Right atrium auricular region (tissue), 2 donors: Measurements from ENCODE around the gene METTL25B. TPM values are rescaled to one million over a fixed set of nuclear protein-coding genes. Genes with fewer than 3 reads are reported as not detected.

ENCODE experiments used
- DNase-seq: peaks from one replicate; pipeline ENCODE4 v3.0.0-alpha.2; 2019; ENCODE audit warnings: low spot score
- H3K27ac ChIP-seq, 2 donors: fragments of 200-600 bp; sonication (generic); 1 replicate in 1 of 2; 2 replicates in 1 of 2; pipeline ENCODE4 v1.5.1; 2016 to 2019
- H3K27me3 ChIP-seq, 2 donors: fragments of 200-600 bp; sonication (generic); one replicate each; pipeline versions ENCODE4 v1.5.1 to v1.6.0; 2017 to 2019
- H3K36me3 ChIP-seq: fragments of 200-600 bp; sonication (generic); one replicate; pipeline ENCODE4 v1.5.1; 2016
- H3K4me1 ChIP-seq, 2 donors: fragments of 200-600 bp; sonication (generic); one replicate each; pipeline versions ENCODE4 v1.5.1 to v1.6.0; 2017 to 2019
- H3K4me3 ChIP-seq, 2 donors: fragments of 200-600 bp; sonication (generic); 1 replicate in 1 of 2; 2 replicates in 1 of 2; pipeline ENCODE4 v1.5.1; 2017 to 2019; ENCODE audit warnings: mild to moderate bottlenecking in 1 of 2, moderate library complexity in 1 of 2
- H3K9me3 ChIP-seq, 2 donors: fragments of 200-600 bp; sonication (generic); one replicate each; pipeline ENCODE4 v1.5.1; 2019
- CTCF ChIP-seq, 2 donors: fragments of 200-600 bp; sonication (generic); IDR thresholded peaks; one replicate each; pipeline ENCODE4 v1.5.1; 2019; ENCODE audit warnings: antibody characterized with exemption in 2 of 2
- total RNA-seq, 2 donors: library from RNA; depleted of rRNA; stranded (reverse); fragments of >200 nt; gene quantifications; one replicate each; pipeline ENCODE4 v1.1.0, GENCODE V29; 2016

The METTL25B gene
- total RNA-seq, 2 donors from 2014 or later = 7.4 to 15.6 TPM

- no peak overlapping the region for H3K4me3 ChIP-seq
- H3K27me3 ChIP-seq = no peaks in the 10 kb centered on the region
- H3K9me3 ChIP-seq = no peaks in the 10 kb centered on the region
- H3K27ac ChIP-seq = no peak overlapping the region
- no peak for DNase-seq
- TF ChIP-seq CTCF (IDR thresholded peaks at IDR 0.05) = no peak
- H3K36me3 ChIP-seq = no peaks in the 10 kb centered on the region
- peaks cover 0 to 35% of the 10 kb centered on the region in 2 donors for H3K4me1 ChIP-seq
These were observed 49.3 kb downstream of the METTL25B start for GRCh38 chr1:156777573-156777972.

- H3K36me3 ChIP-seq = peaks cover 23% of the 10 kb centered on the region
These were observed 53.4 kb downstream of the METTL25B start for GRCh38 chr1:156781585-156782186.

GRCh38 chr1:156785458-156785857, 57.2 kb downstream of the METTL25B start:
- no peak for TF ChIP-seq CTCF (IDR thresholded peaks at IDR 0.05)
- H3K27ac ChIP-seq = no peak overlapping the region
- no peak for DNase-seq
- no peaks in the 10 kb centered on the region for H3K9me3 ChIP-seq
- H3K4me1 ChIP-seq = no peaks in the 10 kb centered on the region
- H3K27me3 ChIP-seq = no peaks in the 10 kb centered on the region
- H3K36me3 ChIP-seq = peaks cover 40% of the 10 kb centered on the region
- no peak overlapping the region for H3K4me3 ChIP-seq

More at GRCh38 chr1:156781585-156782186, 53.4 kb downstream of the METTL25B start:
- no peak for TF ChIP-seq CTCF (IDR thresholded peaks at IDR 0.05)
- Histone ChIP-seq H3K27ac (no peak overlapping the region), H3K4me1 (peaks cover 0 to 15% of the 10 kb centered on the region in 2 donors), H3K4me3 (no peak overlapping the region), H3K9me3 (no peaks in the 10 kb centered on the region), H3K27me3 (no peaks in the 10 kb centered on the region)
- no peak for DNase-seq

Other genes with a start within 250 kb of the METTL25B start
- gene MEF2D, start 227.7 kb upstream of the METTL25B start, total RNA-seq = 100 to 1,000 TPM in 1 of 2 donors, 10 to 100 TPM in 1; 80.1 to 104 TPM
- 1 to 10 TPM in 1 of 2 donors, not detected in 1; 1.0 TPM for gene IQGAP3, start 155.9 kb upstream of the METTL25B start, total RNA-seq
- not detected for gene TTC24, start 148.7 kb upstream of the METTL25B start, total RNA-seq
- gene NAXE, start 136.7 kb upstream of the METTL25B start, total RNA-seq = 10 to 100 TPM; 85.3 to 96.3 TPM
- gene GPATCH4, start 127.0 kb upstream of the METTL25B start, total RNA-seq = 10 to 100 TPM; 12.7 to 14.3 TPM
- gene HAPLN2, start 109.1 kb upstream of the METTL25B start, total RNA-seq = 1 to 10 TPM; 1.2 to 1.8 TPM
- gene BCAN, start 86.4 kb upstream of the METTL25B start, total RNA-seq = not detected
- 100 to 1,000 TPM; 134 to 173 TPM for gene NES, start 51.1 kb upstream of the METTL25B start, total RNA-seq
- gene CRABP2, start 22.9 kb upstream of the METTL25B start, total RNA-seq = 1 to 10 TPM in 1 of 2 donors, under 1 TPM in 1; 0.67 to 2.5 TPM
- 10 to 100 TPM; 13.6 to 18.0 TPM for gene ISG20L2, start 297 bp downstream of the METTL25B start, total RNA-seq
- 10 to 100 TPM; 45.8 to 50.5 TPM for gene MRPL24, start 12.6 kb downstream of the METTL25B start, total RNA-seq
- 100 to 1,000 TPM; 110 to 137 TPM for gene HDGF, start 23.2 kb downstream of the METTL25B start, total RNA-seq
- gene PRCC, start 39.1 kb downstream of the METTL25B start, total RNA-seq = 10 to 100 TPM; 29.8 to 34.3 TPM
- gene SH2D2A, start 88.4 kb downstream of the METTL25B start, total RNA-seq = under 1 TPM; 0.30 to 0.98 TPM
- gene INSRR, start 130.6 kb downstream of the METTL25B start, total RNA-seq = not detected
- gene NTRK1, start 132.4 kb downstream of the METTL25B start, total RNA-seq = 1 to 10 TPM in 1 of 2 donors, under 1 TPM in 1; 0.43 to 1.7 TPM
- 10 to 100 TPM in 1 of 2 donors, 1 to 10 TPM in 1; 7.9 to 12.5 TPM for gene PEAR1, start 165.2 kb downstream of the METTL25B start, total RNA-seq
- not detected for gene LRRC71, start 192.2 kb downstream of the METTL25B start, total RNA-seq